Measurements from ENCODE around the gene C9orf57. TPM values are rescaled to one million over a fixed set of nuclear protein-coding genes. Genes with fewer than 3 reads are reported as not detected.
"Not testable (repeated sequence)": the region's sequence is repeated elsewhere in the genome, so short reads cannot be mapped to it uniquely, and the experiment has no call there.

Gene C9orf57
- not detected in 2 replicates for total RNA-seq
- not detected in 2 replicates for polyA plus RNA-seq
- not detected in 2 replicates for polyA plus RNA-seq (2012)
- polyA minus RNA-seq (ENCODE audit: low replicate concordance): not detected in 2 replicates

- Histone ChIP-seq H3K4me3 (replicated peaks in 1 of 4; ENCODE audit: control extremely low read depth in 1 of 4, insufficient read depth in 1 of 4, low read depth in 3 of 4, low read length in 4 of 4) (no peak within 1 kb of the TSS), H3K36me3 (ENCODE audit: control insufficient read depth, insufficient read depth, low read length) (no peaks in the 10 kb centered on the region)
- TF ChIP-seq EZH2 (IDR thresholded peaks at IDR 0.05; ENCODE audit: low read length, missing control alignments): no peak
- no peak for TF ChIP-seq CTCF (conservative IDR thresholded peaks at IDR 0.05 in 1 of 2, IDR thresholded peaks at IDR 0.05 in 1 of 2; ENCODE audit: low read depth in 1 of 2, low read length in 2 of 2)
Measured at GRCh38 chr9:72060513-72060912, at the start of gene C9orf57. C9orf57 (minus strand) TSS chr9:72060613; CDS start chr9:72059331, 1,282 bp downstream.

GRCh38 chr9:72102520-72102919, 42.1 kb upstream of the C9orf57 start:
- Histone ChIP-seq H3K27me3 (ENCODE audit: control insufficient read depth, insufficient read depth, low read length) (no peaks in the 10 kb centered on the region), H3K4me3 (replicated peaks in 1 of 4; ENCODE audit: control extremely low read depth in 1 of 4, insufficient read depth in 1 of 4, low read depth in 3 of 4, low read length in 4 of 4) (no peak overlapping the region), H3K36me3 (ENCODE audit: control insufficient read depth, insufficient read depth, low read length) (no peaks in the 10 kb centered on the region), H3K9ac (ENCODE audit: insufficient read depth, low read length) (no peak overlapping the region), H4K20me1 (ENCODE audit: control insufficient read depth, extremely low read depth, insufficient read depth, low read length) (no peaks in the 10 kb centered on the region), H3K4me1 (ENCODE audit: control insufficient read depth, extremely low read depth, insufficient read depth, low read length) (no peaks in the 10 kb centered on the region), H3K27ac (ENCODE audit: insufficient read depth, low read length) (no peak overlapping the region), H3K9me3 (ENCODE audit: control insufficient read depth, insufficient read depth, low read depth, low read length) (no peaks in the 10 kb centered on the region), H3K79me2 (ENCODE audit: control insufficient read depth, insufficient read depth, low read length) (no peaks in the 10 kb centered on the region), H2AFZ (ENCODE audit: low read length) (no peak overlapping the region), H3K4me2 (ENCODE audit: extremely low read depth, insufficient read depth, low read length) (no peak overlapping the region)
- TF ChIP-seq EZH2 (IDR thresholded peaks at IDR 0.05; ENCODE audit: low read length, missing control alignments) (no peak), CTCF (conservative IDR thresholded peaks at IDR 0.05 in 1 of 2, IDR thresholded peaks at IDR 0.05 in 1 of 2; ENCODE audit: low read depth in 1 of 2, low read length in 2 of 2) (no peak)
- DNase-seq (ENCODE audit: low read depth in 2 of 2): no peak

More at GRCh38 chr9:72060513-72060912, at the start of gene C9orf57:
- Histone ChIP-seq H4K20me1 (ENCODE audit: control insufficient read depth, extremely low read depth, insufficient read depth, low read length) (no peaks in the 10 kb centered on the region), H2AFZ (ENCODE audit: low read length) (no peak within 1 kb of the TSS), H3K9ac (ENCODE audit: insufficient read depth, low read length) (no peak within 1 kb of the TSS), H3K27me3 (ENCODE audit: control insufficient read depth, insufficient read depth, low read length) (no peaks in the 10 kb centered on the region), H3K4me1 (ENCODE audit: control insufficient read depth, extremely low read depth, insufficient read depth, low read length) (no peaks in the 10 kb centered on the region), H3K27ac (ENCODE audit: insufficient read depth, low read length) (no peak within 1 kb of the TSS), H3K4me2 (ENCODE audit: extremely low read depth, insufficient read depth, low read length) (no peak within 1 kb of the TSS), H3K79me2 (ENCODE audit: control insufficient read depth, insufficient read depth, low read length) (no peaks in the 10 kb centered on the region), H3K9me3 (ENCODE audit: control insufficient read depth, insufficient read depth, low read depth, low read length) (no peaks in the 10 kb centered on the region)
- DNase-seq (ENCODE audit: low read depth in 2 of 2): no peak

GRCh38 chr9:72095520-72095919, 35.1 kb upstream of the C9orf57 start:
- not testable (repeated sequence) for H3K36me3 ChIP-seq (ENCODE audit: control insufficient read depth, insufficient read depth, low read length); H3K9ac ChIP-seq (ENCODE audit: insufficient read depth, low read length); H3K79me2 ChIP-seq (ENCODE audit: control insufficient read depth, insufficient read depth, low read length); H3K4me1 ChIP-seq (ENCODE audit: control insufficient read depth, extremely low read depth, insufficient read depth, low read length); H2AFZ ChIP-seq (ENCODE audit: low read length); H4K20me1 ChIP-seq (ENCODE audit: control insufficient read depth, extremely low read depth, insufficient read depth, low read length); H3K4me3 ChIP-seq (replicated peaks in 1 of 4; ENCODE audit: control extremely low read depth in 1 of 4, insufficient read depth in 1 of 4, low read depth in 3 of 4, low read length in 4 of 4); H3K27ac ChIP-seq (ENCODE audit: insufficient read depth, low read length); H3K9me3 ChIP-seq (ENCODE audit: control insufficient read depth, insufficient read depth, low read depth, low read length); H3K27me3 ChIP-seq (ENCODE audit: control insufficient read depth, insufficient read depth, low read length); H3K4me2 ChIP-seq (ENCODE audit: extremely low read depth, insufficient read depth, low read length); DNase-seq (ENCODE audit: low read depth in 2 of 2)

Data from fibroblast of lung (primary cell).